Mesendoderm (in vitro differentiated cells): ENCODE measurements around the gene NEK3.

Experiments used
- DNase-seq: peaks from one replicate; pipeline ENCODE4 v3.0.0; 2013
- H2AK5ac ChIP-seq: 2 replicates; pipeline ENCODE4 v1.6.1; 2013; ENCODE audit warnings: low read length, inconsistent platforms
- H2BK120ac ChIP-seq: 2 replicates; pipeline ENCODE4 v1.6.1; 2013; ENCODE audit warnings: low read depth, mild to moderate bottlenecking, low read length, moderate library complexity, mixed read lengths
- H2BK15ac ChIP-seq: replicated peaks from 2 replicates; pipeline ENCODE4 v1.6.1; 2013; ENCODE audit warnings: low read depth, mild to moderate bottlenecking, moderate library complexity
- H2BK5ac ChIP-seq: 2 replicates; pipeline ENCODE4 v1.6.1; 2013; ENCODE audit warnings: low read length, inconsistent platforms
- H3K18ac ChIP-seq: 2 replicates; pipeline ENCODE4 v1.6.1; 2013; ENCODE audit warnings: mild to moderate bottlenecking, low read length, mixed read lengths
- H3K23ac ChIP-seq: one replicate; pipeline ENCODE4 v1.6.1; 2013; ENCODE audit warnings: low read length
- H3K27ac ChIP-seq: 2 replicates; pipeline ENCODE4 v1.5.1; 2013; ENCODE audit warnings: low read depth, mild to moderate bottlenecking, inconsistent platforms, low read length, moderate library complexity
- H3K27me3 ChIP-seq: 2 replicates; pipeline ENCODE4 v1.6.1; 2013; ENCODE audit warnings: low read length, control low read depth, mild to moderate bottlenecking, inconsistent platforms; ENCODE audit not compliant: insufficient read depth, poor library complexity
- H3K36me3 ChIP-seq: 2 replicates; pipeline ENCODE4 v1.6.1; 2013; ENCODE audit warnings: low read length, inconsistent platforms; ENCODE audit not compliant: control insufficient read depth, insufficient read depth
- H3K4ac ChIP-seq: one replicate; pipeline ENCODE4 v1.6.1; 2013; ENCODE audit warnings: low read depth, mild to moderate bottlenecking, low read length, moderate library complexity
- H3K4me1 ChIP-seq: 2 replicates; pipeline ENCODE4 v1.6.1; 2013; ENCODE audit warnings: low read depth, low read length, inconsistent platforms; ENCODE audit not compliant: control insufficient read depth
- H3K4me2 ChIP-seq: 2 replicates; pipeline ENCODE4 v1.6.1; 2013; ENCODE audit warnings: low read length
- H3K4me3 ChIP-seq: 2 replicates; pipeline ENCODE4 v1.5.1; 2013; ENCODE audit warnings: mild to moderate bottlenecking, low read length
- H3K56ac ChIP-seq: one replicate; pipeline ENCODE4 v1.6.1; 2013; ENCODE audit warnings: low read length
- H3K79me1 ChIP-seq: 2 replicates; pipeline ENCODE4 v1.6.1; 2013; ENCODE audit warnings: low read length, inconsistent platforms
- H3K79me2 ChIP-seq: 2 replicates; pipeline ENCODE4 v1.6.1; 2013; ENCODE audit warnings: mild to moderate bottlenecking, low read length; ENCODE audit not compliant: control insufficient read depth, insufficient read depth
- H3K9ac ChIP-seq: 2 replicates; pipeline ENCODE4 v1.6.1; 2013; ENCODE audit warnings: low read length, inconsistent platforms
- H4K5ac ChIP-seq: one replicate; pipeline ENCODE4 v1.6.1; 2013; ENCODE audit warnings: low read length
- H4K8ac ChIP-seq: one replicate; pipeline ENCODE4 v1.6.1; 2013; ENCODE audit warnings: low read depth, mild to moderate bottlenecking, control low read depth, low read length, moderate library complexity
- WGBS: extraction: QIAGEN DNeasy Blood & Tissue Kit; methylation state at CpG from one replicate; pipeline ENCODE4 v1.1.7; 2013; ENCODE audit warnings: low lambda C conversion rate, missing lambda C conversion rate; ENCODE audit not compliant: insufficient coverage; ENCODE audit errors: extremely low coverage; 5-methylcytosine and 5-hydroxymethylcytosine counted together

NEK3 gene

DNA sequence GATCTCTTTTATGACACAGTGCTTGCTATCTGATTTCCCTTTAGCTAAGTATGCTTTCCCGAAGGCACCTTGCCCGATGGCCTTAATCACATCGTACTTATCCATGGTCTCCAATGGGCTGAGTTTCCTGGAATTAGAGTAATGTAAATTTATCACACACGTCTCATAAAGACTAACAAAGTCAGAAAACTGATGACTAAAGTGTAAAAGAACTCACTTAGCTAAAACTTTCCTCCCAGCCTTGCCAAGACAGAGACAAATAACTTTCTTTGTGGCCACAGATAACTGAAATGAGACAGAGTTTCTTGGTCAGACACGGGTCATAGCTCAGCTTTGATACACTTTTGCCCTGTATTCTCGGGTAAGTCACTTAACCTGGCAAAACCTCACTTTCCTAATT is 32.0 kb downstream of the NEK3 start:
- H4K8ac ChIP-seq: no peak overlapping the region
- H3K4me2 ChIP-seq: no peak overlapping the region
- no peaks in the 10 kb centered on the region for H3K36me3 ChIP-seq
- H2AK5ac ChIP-seq: no peak overlapping the region
- no peak overlapping the region for H3K56ac ChIP-seq
- no peak overlapping the region for H3K27ac ChIP-seq
- no peak overlapping the region for H3K18ac ChIP-seq
- H3K4me1 ChIP-seq: no peaks in the 10 kb centered on the region
- no peak overlapping the region for H3K23ac ChIP-seq
- no peak overlapping the region for H2BK15ac ChIP-seq
- no CpG with 5 or more reads among the region's 6 CpGs for WGBS
- H2BK120ac ChIP-seq: no peak overlapping the region
- no peak overlapping the region for H3K4me3 ChIP-seq
- no peak overlapping the region for H3K4ac ChIP-seq
- H4K5ac ChIP-seq: no peak overlapping the region
- DNase-seq: no peak
- H3K9ac ChIP-seq: no peak overlapping the region
- H2BK5ac ChIP-seq: no peak overlapping the region
- no peaks in the 10 kb centered on the region for H3K79me1 ChIP-seq
- no peaks in the 10 kb centered on the region for H3K79me2 ChIP-seq
- H3K27me3 ChIP-seq: no peaks in the 10 kb centered on the region

DNA sequence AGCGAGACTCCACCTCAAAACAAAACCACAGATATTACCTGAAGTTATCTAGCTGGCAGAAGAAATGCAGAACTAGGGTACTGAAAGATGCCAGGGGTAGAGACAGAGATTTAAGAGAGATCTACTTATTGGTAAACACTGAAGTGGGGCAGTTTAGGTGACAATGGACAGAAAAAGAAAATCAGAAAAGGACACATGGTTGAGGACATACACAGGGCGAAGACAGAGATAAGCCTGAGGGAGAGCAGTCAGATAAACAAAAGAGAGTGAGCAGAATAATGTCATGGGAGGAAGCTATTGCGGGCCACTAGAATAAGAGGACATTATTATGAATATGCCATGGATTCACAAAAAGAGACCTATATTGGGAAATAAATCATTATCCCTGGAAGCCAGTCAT is 33.9 kb downstream of the NEK3 start:
- Histone ChIP-seq H3K4me2 (no peak overlapping the region), H2BK15ac (no peak overlapping the region), H2BK120ac (no peak overlapping the region), H4K8ac (no peak overlapping the region), H3K56ac (no peak overlapping the region), H3K36me3 (no peaks in the 10 kb centered on the region), H3K79me1 (no peaks in the 10 kb centered on the region), H3K9ac (no peak overlapping the region), H4K5ac (no peak overlapping the region), H3K4me1 (no peaks in the 10 kb centered on the region), H3K27ac (no peak overlapping the region), H3K27me3 (no peaks in the 10 kb centered on the region), H3K4me3 (no peak overlapping the region), H3K4ac (no peak overlapping the region), H3K79me2 (no peaks in the 10 kb centered on the region), H2BK5ac (no peak overlapping the region), H3K18ac (no peak overlapping the region), H3K23ac (no peak overlapping the region), H2AK5ac (no peak overlapping the region)
- no peak for DNase-seq
- WGBS: no CpG with 5 or more reads among the region's 3 CpGs

GRCh38 chr13:52118595-52118994 is 40.8 kb downstream of the NEK3 start:
- Histone ChIP-seq H3K79me1 (no peaks in the 10 kb centered on the region), H3K4ac (no peak overlapping the region), H2BK120ac (no peak overlapping the region), H3K36me3 (no peaks in the 10 kb centered on the region), H2BK15ac (no peak overlapping the region), H3K79me2 (no peaks in the 10 kb centered on the region), H3K27me3 (no peaks in the 10 kb centered on the region), H2AK5ac (no peak overlapping the region), H3K4me1 (no peaks in the 10 kb centered on the region), H4K8ac (no peak overlapping the region), H3K23ac (no peak overlapping the region), H3K9ac (no peak overlapping the region), H4K5ac (no peak overlapping the region), H3K4me2 (no peak overlapping the region), H3K4me3 (no peak overlapping the region), H3K56ac (no peak overlapping the region), H3K27ac (no peak overlapping the region), H3K18ac (no peak overlapping the region), H2BK5ac (no peak overlapping the region)
- DNase-seq: peak; percentile 19
- no CpG with 5 or more reads among the region's 3 CpGs for WGBS

GRCh38 chr13:52118095-52118494 is 41.3 kb downstream of the NEK3 start:
- Histone ChIP-seq H2BK15ac (no peak overlapping the region), H3K79me2 (no peaks in the 10 kb centered on the region), H3K27ac (no peak overlapping the region), H3K18ac (no peak overlapping the region), H4K5ac (no peak overlapping the region), H3K4me2 (no peak overlapping the region), H3K79me1 (no peaks in the 10 kb centered on the region), H4K8ac (no peak overlapping the region), H3K23ac (no peak overlapping the region), H2BK120ac (no peak overlapping the region), H2AK5ac (no peak overlapping the region), H3K4ac (no peak overlapping the region), H3K27me3 (no peaks in the 10 kb centered on the region), H2BK5ac (no peak overlapping the region), H3K36me3 (no peaks in the 10 kb centered on the region), H3K9ac (no peak overlapping the region), H3K4me1 (no peaks in the 10 kb centered on the region), H3K56ac (no peak overlapping the region), H3K4me3 (no peak overlapping the region)
- no CpG with 5 or more reads among the region's 2 CpGs for WGBS
- DNase-seq: no peak

GRCh38 chr13:52112591-52112990 is 46.8 kb downstream of the NEK3 start:
- Histone ChIP-seq H3K4me2 (no peak overlapping the region), H2AK5ac (no peak overlapping the region), H4K5ac (no peak overlapping the region), H3K4ac (no peak overlapping the region), H3K79me1 (no peaks in the 10 kb centered on the region), H3K79me2 (no peaks in the 10 kb centered on the region), H3K18ac (no peak overlapping the region), H3K9ac (no peak overlapping the region), H3K56ac (no peak overlapping the region), H3K23ac (no peak overlapping the region), H2BK5ac (no peak overlapping the region), H4K8ac (no peak overlapping the region), H3K4me3 (no peak overlapping the region), H3K27ac (no peak overlapping the region), H3K4me1 (no peaks in the 10 kb centered on the region), H2BK15ac (no peak overlapping the region), H3K36me3 (no peaks in the 10 kb centered on the region), H2BK120ac (no peak overlapping the region), H3K27me3 (no peaks in the 10 kb centered on the region)
- no CpG with 5 or more reads among the region's 1 CpG for WGBS
- no peak for DNase-seq

GRCh38 chr13:52109116-52109670 is 50.2 kb downstream of the NEK3 start:
- H3K4me3 ChIP-seq: no peak overlapping the region
- H3K27ac ChIP-seq: no peak overlapping the region
- no peak overlapping the region for H2AK5ac ChIP-seq
- no CpG with 5 or more reads among the region's 1 CpG for WGBS
- H3K23ac ChIP-seq: no peak overlapping the region
- H2BK120ac ChIP-seq: no peak overlapping the region
- H4K8ac ChIP-seq: no peak overlapping the region
- no peaks in the 10 kb centered on the region for H3K36me3 ChIP-seq
- H3K79me2 ChIP-seq: no peaks in the 10 kb centered on the region
- H2BK5ac ChIP-seq: no peak overlapping the region
- no peaks in the 10 kb centered on the region for H3K27me3 ChIP-seq
- H3K56ac ChIP-seq: no peak overlapping the region
- H3K18ac ChIP-seq: no peak overlapping the region
- DNase-seq: peak; percentile 45
- H3K79me1 ChIP-seq: no peaks in the 10 kb centered on the region
- H3K4me2 ChIP-seq: no peak overlapping the region
- H3K4ac ChIP-seq: no peak overlapping the region
- no peak overlapping the region for H2BK15ac ChIP-seq
- no peak overlapping the region for H3K9ac ChIP-seq
- no peaks in the 10 kb centered on the region for H3K4me1 ChIP-seq
- no peak overlapping the region for H4K5ac ChIP-seq
